Testis (tissue), 3 donors: Measurements from ENCODE around the gene PRDM2. TPM values are rescaled to one million over a fixed set of nuclear protein-coding genes. Genes with fewer than 3 reads are reported as not detected.
A peak's percentile ranks its signal among the peaks of the same experiment; 100 is the strongest.

Experiments used
- DNase-seq: peaks from one replicate; pipeline ENCODE4 v3.0.0-alpha.2; 2019
- H3K27ac ChIP-seq, 2 donors: fragments of 200-600 bp; sonication (generic); one replicate each; pipeline ENCODE4 v1.5.1; 2019
- H3K27me3 ChIP-seq: fragments of 200-600 bp; sonication (generic); one replicate; pipeline ENCODE4 v1.5.1; 2019
- H3K36me3 ChIP-seq: fragments of 200-600 bp; sonication (generic); one replicate; pipeline ENCODE4 v1.5.1; 2017; ENCODE audit warnings: low read depth; ENCODE audit errors: missing control alignments
- H3K4me1 ChIP-seq: fragments of 200-600 bp; sonication (generic); one replicate; pipeline ENCODE4 v1.5.1; 2019
- H3K4me3 ChIP-seq, 2 donors: fragments of 200-600 bp; sonication (generic); one replicate each; pipeline ENCODE4 v1.5.1; 2017 to 2019
- H3K9me3 ChIP-seq: fragments of 200-600 bp; sonication (generic); one replicate; pipeline ENCODE4 v1.5.1; 2017
- POLR2A ChIP-seq: fragments of 450-650 bp; IDR thresholded peaks from one replicate; pipeline ENCODE4 v1.6.1; 2017; ENCODE audit warnings: antibody characterized with exemption, mild to moderate bottlenecking, moderate library complexity
- WGBS, 2 donors: methylation state at CpG; one replicate each; pipeline ENCODE4 v1.1.5; 2018; 5-methylcytosine and 5-hydroxymethylcytosine counted together
- intact Hi-C: fragments of 100-400 bp; cut with DNase I; formaldehyde crosslinking; loops from one replicate; pipeline ENCODE4 v1.15.1; 2023; ENCODE audit warnings: low total_unique reads
- polyA plus RNA-seq: library from polyadenylated mRNA; stranded (reverse); fragments of 350-450 nt; fragmentation: Illumina TruSeq; extraction: RNeasy Lipid Tissue Mini Kit (QIAGEN cat#74804); gene quantifications from one replicate; pipeline ENCODE4 v1.2.3, GENCODE V29; 2014; ENCODE audit warnings: low read depth, low replicate concordance; ENCODE audit not compliant: insufficient read depth
- total RNA-seq, 2 donors: library from RNA; depleted of rRNA; stranded (reverse); fragments of >200 nt; gene quantifications; one replicate each; pipeline ENCODE4 v1.2.3, GENCODE V29; 2016
- TF ChIP-seq, protein P1 (sequence below), 3 experiments: fragments of 450-650 bp in 2 of 3; fragments of 200-600 bp in 1 of 3; sonication (generic) in 1 of 3; IDR thresholded peaks; one replicate each; pipeline ENCODE4 v1.5.1; 2016 to 2019; ENCODE audit warnings: antibody characterized with exemption in 3 of 3, mild to moderate bottlenecking in 2 of 3, moderate library complexity in 1 of 3

PRDM2 gene
- total and polyA plus RNA-seq, 3 donors from 2014 or later, result 43.5 to 75.1 (median 55.5) TPM

- Histone ChIP-seq H3K9me3 (no peaks in the 10 kb centered on the region), H3K27me3 (no peaks in the 10 kb centered on the region), H3K27ac (peak overlapping the region in 1 of 2 donors; percentile 98), H3K36me3 (no peaks in the 10 kb centered on the region), H3K4me1 (peaks cover 23% of the 10 kb centered on the region), H3K4me3 (no peak overlapping the region)
- no peak for DNase-seq
- WGBS, 2 donors, result 77 to 79% methylated on average over 10 of the region's 10 CpGs
- no peak for TF ChIP-seq POLR2A
- TF ChIP-seq, protein P1, sequence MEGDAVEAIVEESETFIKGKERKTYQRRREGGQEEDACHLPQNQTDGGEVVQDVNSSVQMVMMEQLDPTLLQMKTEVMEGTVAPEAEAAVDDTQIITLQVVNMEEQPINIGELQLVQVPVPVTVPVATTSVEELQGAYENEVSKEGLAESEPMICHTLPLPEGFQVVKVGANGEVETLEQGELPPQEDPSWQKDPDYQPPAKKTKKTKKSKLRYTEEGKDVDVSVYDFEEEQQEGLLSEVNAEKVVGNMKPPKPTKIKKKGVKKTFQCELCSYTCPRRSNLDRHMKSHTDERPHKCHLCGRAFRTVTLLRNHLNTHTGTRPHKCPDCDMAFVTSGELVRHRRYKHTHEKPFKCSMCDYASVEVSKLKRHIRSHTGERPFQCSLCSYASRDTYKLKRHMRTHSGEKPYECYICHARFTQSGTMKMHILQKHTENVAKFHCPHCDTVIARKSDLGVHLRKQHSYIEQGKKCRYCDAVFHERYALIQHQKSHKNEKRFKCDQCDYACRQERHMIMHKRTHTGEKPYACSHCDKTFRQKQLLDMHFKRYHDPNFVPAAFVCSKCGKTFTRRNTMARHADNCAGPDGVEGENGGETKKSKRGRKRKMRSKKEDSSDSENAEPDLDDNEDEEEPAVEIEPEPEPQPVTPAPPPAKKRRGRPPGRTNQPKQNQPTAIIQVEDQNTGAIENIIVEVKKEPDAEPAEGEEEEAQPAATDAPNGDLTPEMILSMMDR (IDR thresholded peaks at IDR 0.05), result no peak
- intact Hi-C loops, result no loop called here
Measured at GRCh38 chr1:13702425-13703127, 2.6 kb downstream of the PRDM2 start.

GRCh38 chr1:13703128-13703513, 3.1 kb downstream of the PRDM2 start:
- intact Hi-C loops, result no loop called here
- no peaks in the 10 kb centered on the region for H3K27me3 ChIP-seq
- 71 to 73% methylated on average over 2 of the region's 2 CpGs for WGBS, 2 donors
- no peak overlapping the region for H3K27ac ChIP-seq
- no peak for TF ChIP-seq POLR2A
- TF ChIP-seq, protein P1 (IDR thresholded peaks at IDR 0.05), result no peak
- H3K9me3 ChIP-seq, result no peaks in the 10 kb centered on the region
- H3K36me3 ChIP-seq, result no peaks in the 10 kb centered on the region
- H3K4me1 ChIP-seq, result peaks cover 29% of the 10 kb centered on the region
- no peak overlapping the region for H3K4me3 ChIP-seq
- DNase-seq, result no peak

GRCh38 chr1:13703558-13704490, 3.8 kb downstream of the PRDM2 start:
- no peak for TF ChIP-seq POLR2A
- TF ChIP-seq, protein P1 (IDR thresholded peaks at IDR 0.05), result no peak
- 84 to 88% methylated on average over 9 of the region's 9 CpGs for WGBS, 2 donors
- no peak overlapping the region for H3K4me3 ChIP-seq
- H3K27me3 ChIP-seq, result no peaks in the 10 kb centered on the region
- H3K4me1 ChIP-seq, result peaks cover 36% of the 10 kb centered on the region
- intact Hi-C loops, result no loop called here
- no peaks in the 10 kb centered on the region for H3K36me3 ChIP-seq
- DNase-seq, result no peak
- H3K27ac ChIP-seq, result no peak overlapping the region
- H3K9me3 ChIP-seq, result no peaks in the 10 kb centered on the region

GRCh38 chr1:13706046-13706445, 6.1 kb downstream of the PRDM2 start:
- Histone ChIP-seq H3K36me3 (no peaks in the 10 kb centered on the region), H3K9me3 (no peaks in the 10 kb centered on the region), H3K4me1 (peaks cover 49% of the 10 kb centered on the region), H3K27me3 (no peaks in the 10 kb centered on the region), H3K27ac (no peak overlapping the region), H3K4me3 (no peak overlapping the region)
- TF ChIP-seq, protein P1 (IDR thresholded peaks at IDR 0.05), result no peak
- TF ChIP-seq POLR2A, result no peak
- DNase-seq, result no peak
- 73 to 78% methylated on average over 2 of the region's 2 CpGs for WGBS, 2 donors
- intact Hi-C loops, result no loop called here
